Activated naive CD4-positive, alpha-beta T cell treated with anti-CD3 and anti-CD28 coated beads, Interleukin-2, amount 10 ng/mL, durations not matched to agents 7 days and 5 days (primary cell): ENCODE results near the gene CCDC154.

Experiments used
- CTCF ChIA-PET: fragments of 350-600 bp; sonication (Branson Sonifier 250); formaldehyde crosslinking; loops from one replicate; lab custom pipeline; 2021; ENCODE audit warnings: antibody characterized with exemption; lab: Charles Lee
- DNase-seq: peaks from one replicate; pipeline ENCODE4 v3.0.0-alpha.2; 2020
- H3K27ac Mint-ChIP-seq: one replicate; pipeline ENCODE4 v1.8.0; 2021; ENCODE audit warnings: mild to moderate bottlenecking, moderate library complexity, mixed read lengths
- H3K27me3 Mint-ChIP-seq: one replicate; pipeline ENCODE4 v1.8.0; 2021; ENCODE audit warnings: mild to moderate bottlenecking, mixed read lengths
- H3K36me3 Mint-ChIP-seq: one replicate; pipeline ENCODE4 v1.8.0; 2021; ENCODE audit warnings: mixed read lengths
- H3K4me1 Mint-ChIP-seq: one replicate; pipeline ENCODE4 v1.8.0; 2021; ENCODE audit warnings: mixed read lengths
- H3K4me3 Mint-ChIP-seq: one replicate; pipeline ENCODE4 v1.8.0; 2021; ENCODE audit warnings: mild to moderate bottlenecking, moderate library complexity, mixed read lengths
- H3K9me3 Mint-ChIP-seq: one replicate; pipeline ENCODE4 v1.8.0; 2021; ENCODE audit warnings: mixed read lengths

CCDC154 gene

DNA sequence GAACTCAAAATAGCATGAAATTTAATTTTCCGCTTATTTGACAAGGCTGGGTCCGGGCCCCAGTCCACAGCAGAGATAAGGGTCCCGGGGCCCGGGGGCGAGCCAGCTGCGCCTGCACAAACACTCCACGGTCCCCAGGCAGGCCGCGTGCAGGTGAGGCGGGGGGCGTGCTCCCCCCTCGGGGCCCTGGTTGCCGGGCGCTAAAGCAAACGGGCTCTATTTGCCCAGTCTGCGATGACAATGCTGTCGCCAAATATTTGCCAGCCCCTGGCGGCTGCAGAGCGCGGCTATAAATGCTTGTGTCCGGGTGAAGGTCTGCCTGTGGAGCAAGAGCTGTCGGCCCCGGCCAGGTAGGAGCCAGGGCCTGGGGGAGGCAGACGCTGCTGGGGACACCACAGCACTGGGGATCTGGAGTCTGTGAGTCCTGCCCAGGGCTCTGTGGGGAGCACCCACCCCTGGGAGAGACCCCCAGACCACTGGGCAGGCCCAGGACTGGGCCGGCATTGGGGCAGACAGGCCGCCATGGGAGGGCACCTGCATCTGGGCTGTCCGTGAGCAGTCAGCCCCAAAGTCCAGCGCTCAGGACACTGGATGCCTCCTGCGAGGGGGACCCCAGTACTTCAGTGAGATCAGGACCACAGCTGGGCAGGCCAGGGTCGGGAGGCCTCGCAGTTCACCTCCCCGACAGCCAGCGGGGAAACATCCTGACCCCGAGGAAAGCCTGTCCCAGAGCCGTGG, 13.4 kb downstream of the CCDC154 start, which contains the start of gene PERCC1:
TSS of gene PERCC1 (plus strand) at position 320 of the 738 bp plus-strand sequence. CDS start 1,516 bp downstream, outside the sequence.
- CTCF ChIA-PET: no interaction called here
- no peak for DNase-seq
- H3K4me1 Mint-ChIP-seq: no peaks in the 10 kb centered on the region
- peaks cover 18% of the 10 kb centered on the region for H3K27me3 Mint-ChIP-seq
- H3K9me3 Mint-ChIP-seq: no peaks in the 10 kb centered on the region
- no peak within 1 kb of the TSS for H3K27ac Mint-ChIP-seq
- no peaks in the 10 kb centered on the region for H3K36me3 Mint-ChIP-seq
- H3K4me3 Mint-ChIP-seq: no peak within 1 kb of the TSS

DNA sequence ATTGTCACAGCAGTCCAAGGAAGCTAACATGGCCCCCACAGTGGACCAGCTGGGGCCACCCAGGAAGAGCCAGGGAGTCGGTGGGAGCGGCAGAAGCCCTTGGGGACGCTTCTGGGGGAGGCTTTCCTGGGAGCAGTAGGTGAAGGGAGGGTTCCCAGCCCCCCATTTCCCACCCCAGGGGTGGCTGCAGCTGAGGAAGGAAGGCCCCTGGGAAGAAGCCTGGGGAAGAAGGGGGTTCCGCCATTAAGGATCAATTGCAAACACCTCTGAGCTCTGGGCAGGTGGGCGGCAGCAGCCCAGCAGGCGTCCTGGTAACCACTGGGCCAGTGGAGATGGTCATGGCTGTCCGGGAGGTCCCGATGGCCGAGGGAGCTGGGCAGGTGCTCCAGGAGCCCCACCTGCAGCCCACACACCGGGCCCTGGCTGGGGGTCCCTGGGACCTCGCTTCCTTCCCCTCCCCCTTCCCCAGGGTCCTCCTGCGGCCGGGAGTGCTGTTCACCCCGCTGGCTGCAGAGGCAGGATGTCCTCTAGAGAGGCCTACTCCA, 14.1 kb downstream of the CCDC154 start:
- CTCF ChIA-PET: no interaction called here
- no peaks in the 10 kb centered on the region for H3K36me3 Mint-ChIP-seq
- DNase-seq: no peak
- no peak overlapping the region for H3K4me3 Mint-ChIP-seq
- H3K9me3 Mint-ChIP-seq: no peaks in the 10 kb centered on the region
- H3K4me1 Mint-ChIP-seq: no peaks in the 10 kb centered on the region
- H3K27ac Mint-ChIP-seq: no peak overlapping the region
- H3K27me3 Mint-ChIP-seq: peaks cover 18% of the 10 kb centered on the region

DNA sequence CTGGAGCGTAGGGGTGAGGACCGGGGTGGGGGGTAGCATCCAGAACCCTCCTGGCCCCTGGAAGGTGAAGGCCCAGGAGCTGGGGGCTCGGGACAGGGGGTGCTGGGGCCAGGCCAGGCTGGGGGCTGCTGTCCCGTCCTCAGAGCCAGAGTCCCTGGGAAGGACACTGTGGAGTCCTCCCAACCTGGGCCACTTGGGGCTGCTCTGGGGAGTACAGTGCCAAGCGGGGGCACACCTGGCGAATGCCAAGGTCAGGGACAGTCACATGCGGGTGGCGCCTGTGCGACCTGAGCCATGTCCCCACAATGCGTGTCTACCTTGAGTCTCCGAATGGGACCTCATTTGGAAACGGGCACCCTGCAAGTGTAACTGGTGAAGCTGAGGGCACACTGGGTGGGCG, 14.7 kb downstream of the CCDC154 start:
- H3K27ac Mint-ChIP-seq: no peak overlapping the region
- CTCF ChIA-PET: interaction anchor here (1.0 kb wide), 1 partner anchor 147 kb away, joined by 3 read pairs; no protein-coding TSS in a partner anchor
- H3K27me3 Mint-ChIP-seq: peaks cover 18% of the 10 kb centered on the region
- H3K36me3 Mint-ChIP-seq: no peaks in the 10 kb centered on the region
- no peak overlapping the region for H3K4me3 Mint-ChIP-seq
- DNase-seq: no peak
- H3K4me1 Mint-ChIP-seq: no peaks in the 10 kb centered on the region
- H3K9me3 Mint-ChIP-seq: no peaks in the 10 kb centered on the region

DNA sequence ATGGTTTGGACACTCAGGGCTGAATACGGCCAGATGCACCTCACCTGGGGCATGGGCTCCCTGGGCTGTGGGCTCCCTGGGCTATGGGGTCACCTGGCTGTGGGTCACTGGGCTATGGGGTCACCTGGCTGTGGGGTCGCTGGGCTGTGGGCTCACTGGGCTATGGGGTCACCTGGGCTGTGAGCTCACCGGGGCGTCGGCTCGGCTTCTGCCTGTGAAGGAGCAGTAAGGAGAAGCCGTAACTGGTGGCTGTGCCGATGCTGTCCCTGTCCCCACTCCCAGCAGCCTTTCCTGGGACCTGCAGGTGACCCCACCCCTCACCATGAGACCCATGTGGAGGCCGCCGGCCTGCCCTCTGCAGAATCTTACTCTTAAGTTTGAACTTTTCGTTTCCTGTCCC, 15.3 kb downstream of the CCDC154 start:
- H3K9me3 Mint-ChIP-seq: no peaks in the 10 kb centered on the region
- CTCF ChIA-PET: interaction anchor here (0.6 to 1.7 kb wide), 4 partner anchors 12 to 278 kb away, joined by 3 read pairs; no protein-coding TSS in a partner anchor
- DNase-seq: no peak
- H3K36me3 Mint-ChIP-seq: no peaks in the 10 kb centered on the region
- no peak overlapping the region for H3K4me3 Mint-ChIP-seq
- no peaks in the 10 kb centered on the region for H3K4me1 Mint-ChIP-seq
- peaks cover 18% of the 10 kb centered on the region for H3K27me3 Mint-ChIP-seq
- no peak overlapping the region for H3K27ac Mint-ChIP-seq

GRCh38 chr16:1428511-1428910, 15.8 kb downstream of the CCDC154 start:
- Mint-ChIP-seq H3K36me3 (no peaks in the 10 kb centered on the region), H3K27me3 (peaks cover 18% of the 10 kb centered on the region), H3K4me1 (no peaks in the 10 kb centered on the region), H3K27ac (no peak overlapping the region), H3K4me3 (no peak overlapping the region), H3K9me3 (no peaks in the 10 kb centered on the region)
- CTCF ChIA-PET: interaction anchor here (0.6 to 1.7 kb wide), 4 partner anchors 13 to 279 kb away, joined by 3 read pairs; no protein-coding TSS in a partner anchor
- peak; percentile 71 for DNase-seq

GRCh38 chr16:1427473-1428461, 16.6 kb downstream of the CCDC154 start:
- peaks cover 18% of the 10 kb centered on the region for H3K27me3 Mint-ChIP-seq

GRCh38 chr16:1426734-1427471, 17.5 kb downstream of the CCDC154 start:
- Mint-ChIP-seq H3K27ac (no peak overlapping the region), H3K27me3 (peaks cover 9% of the 10 kb centered on the region), H3K4me1 (peaks cover 5% of the 10 kb centered on the region), H3K4me3 (no peak overlapping the region), H3K36me3 (peaks cover 2% of the 10 kb centered on the region), H3K9me3 (peaks cover 4% of the 10 kb centered on the region)
- CTCF ChIA-PET: interaction anchor here (1.1 to 1.7 kb wide), 2 partner anchors 14 to 15 kb away, joined by 3 read pairs; no protein-coding TSS in a partner anchor
- DNase-seq: no peak

More at GRCh38 chr16:1427473-1428461, 16.6 kb downstream of the CCDC154 start:
- H3K4me3 Mint-ChIP-seq: no peak overlapping the region
- H3K36me3 Mint-ChIP-seq: no peaks in the 10 kb centered on the region
- CTCF ChIA-PET: interaction anchor here (1.1 to 1.7 kb wide), 3 partner anchors 14 to 280 kb away, joined by 3 read pairs; no protein-coding TSS in a partner anchor
- DNase-seq: no peak
- H3K4me1 Mint-ChIP-seq: no peaks in the 10 kb centered on the region
- no peaks in the 10 kb centered on the region for H3K9me3 Mint-ChIP-seq
- H3K27ac Mint-ChIP-seq: no peak overlapping the region

- H3K27me3 Mint-ChIP-seq: peaks cover 10% of the 10 kb centered on the region
- CTCF ChIA-PET: interaction anchor here (0.6 kb wide), 1 partner anchor 109 kb away, joined by 3 read pairs; no protein-coding TSS in a partner anchor
- H3K4me3 Mint-ChIP-seq: no peak overlapping the region
- H3K27ac Mint-ChIP-seq: peak overlapping the region; percentile 37
- peaks cover 4% of the 10 kb centered on the region for H3K9me3 Mint-ChIP-seq
- H3K36me3 Mint-ChIP-seq: peaks cover 2% of the 10 kb centered on the region
- DNase-seq: no peak
- H3K4me1 Mint-ChIP-seq: peaks cover 13% of the 10 kb centered on the region
Observed at GRCh38 chr16:1425616-1426370, 18.6 kb downstream of the CCDC154 start.

DNA sequence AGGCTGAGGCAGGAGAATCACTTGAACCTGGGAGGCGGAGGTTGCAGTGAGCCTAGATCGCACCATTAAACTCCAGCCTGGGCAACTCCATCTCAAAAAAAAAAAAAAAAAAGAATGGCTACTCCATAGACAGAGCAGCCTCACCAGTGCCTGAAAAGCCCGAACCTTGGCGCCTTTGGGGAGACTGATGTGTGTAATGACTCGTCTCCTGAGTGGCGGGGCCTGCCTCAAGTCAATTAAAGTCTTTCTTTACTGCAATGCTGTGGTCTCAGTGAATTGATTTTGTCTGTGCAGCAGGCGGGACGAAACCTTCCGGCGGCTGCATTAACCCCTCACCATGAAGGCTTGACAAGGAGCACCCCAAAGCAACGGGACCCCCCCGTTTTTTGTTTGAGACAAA, 20.3 kb downstream of the CCDC154 start:
- peaks cover 4% of the 10 kb centered on the region for H3K9me3 Mint-ChIP-seq
- no peak overlapping the region for H3K4me3 Mint-ChIP-seq
- H3K27ac Mint-ChIP-seq: no peak overlapping the region
- peaks cover 25% of the 10 kb centered on the region for H3K4me1 Mint-ChIP-seq
- DNase-seq: peak; percentile 30
- peaks cover 3% of the 10 kb centered on the region for H3K36me3 Mint-ChIP-seq
- CTCF ChIA-PET: interaction anchor here (0.8 kb wide), 1 partner anchor 8 kb away, joined by 3 read pairs; no protein-coding TSS in a partner anchor
- peaks cover 5% of the 10 kb centered on the region for H3K27me3 Mint-ChIP-seq

GRCh38 chr16:1422076-1422475, 22.3 kb downstream of the CCDC154 start:
- Mint-ChIP-seq H3K4me3 (peak overlapping the region; percentile 91), H3K27ac (peak overlapping the region; percentile 99), H3K36me3 (peaks cover 5% of the 10 kb centered on the region), H3K4me1 (peaks cover 35% of the 10 kb centered on the region), H3K9me3 (peaks cover 4% of the 10 kb centered on the region), H3K27me3 (peaks cover 5% of the 10 kb centered on the region)
- CTCF ChIA-PET: no interaction called here
- no peak for DNase-seq

- Mint-ChIP-seq H3K4me1 (peaks cover 39% of the 10 kb centered on the region), H3K36me3 (peaks cover 5% of the 10 kb centered on the region), H3K27me3 (peaks cover 5% of the 10 kb centered on the region), H3K4me3 (peak overlapping the region; percentile 91), H3K9me3 (peaks cover 4% of the 10 kb centered on the region), H3K27ac (peak overlapping the region; percentile 99)
- CTCF ChIA-PET: no interaction called here
- peak; percentile 37 for DNase-seq
Observed at GRCh38 chr16:1420111-1420539, 24.2 kb downstream of the CCDC154 start.

DNA sequence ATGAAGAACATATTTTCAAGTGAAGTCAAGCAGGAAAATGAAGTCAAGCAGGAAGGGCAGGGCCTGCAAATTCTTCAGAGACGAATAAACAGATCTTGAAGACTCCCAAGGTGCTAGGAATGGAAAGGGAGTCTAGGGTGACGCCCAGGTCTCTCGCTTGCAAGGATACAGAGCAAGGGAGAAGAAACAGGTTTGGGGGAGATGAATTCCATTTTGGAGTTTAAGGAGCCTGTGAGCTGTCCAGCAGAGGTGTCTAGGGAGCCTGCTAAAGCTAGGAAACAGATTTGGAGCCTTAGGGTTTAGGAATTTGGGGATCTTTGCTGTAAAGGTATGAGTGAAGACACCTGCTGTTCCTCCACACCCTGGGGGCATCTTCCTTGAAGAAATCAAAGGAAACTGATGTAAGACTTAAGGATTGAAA, 27.8 kb downstream of the CCDC154 start:
- Mint-ChIP-seq H3K36me3 (peaks cover 11% of the 10 kb centered on the region), H3K27ac (no peak overlapping the region), H3K9me3 (no peaks in the 10 kb centered on the region), H3K4me3 (no peak overlapping the region), H3K27me3 (peaks cover 5% of the 10 kb centered on the region), H3K4me1 (peaks cover 45% of the 10 kb centered on the region)
- CTCF ChIA-PET: interaction anchor here (0.7 kb wide), 1 partner anchor 8 kb away, joined by 3 read pairs; no protein-coding TSS in a partner anchor
- no peak for DNase-seq
